ENCODE data around the gene HTR1E. TPM values are rescaled to one million over a fixed set of nuclear protein-coding genes. Genes with fewer than 3 reads are reported as not detected.

The HTR1E gene
- total and polyA plus RNA-seq, 2 donors (not counting 1 experiment from before 2014, with no cell fraction given), result not detected

DNA sequence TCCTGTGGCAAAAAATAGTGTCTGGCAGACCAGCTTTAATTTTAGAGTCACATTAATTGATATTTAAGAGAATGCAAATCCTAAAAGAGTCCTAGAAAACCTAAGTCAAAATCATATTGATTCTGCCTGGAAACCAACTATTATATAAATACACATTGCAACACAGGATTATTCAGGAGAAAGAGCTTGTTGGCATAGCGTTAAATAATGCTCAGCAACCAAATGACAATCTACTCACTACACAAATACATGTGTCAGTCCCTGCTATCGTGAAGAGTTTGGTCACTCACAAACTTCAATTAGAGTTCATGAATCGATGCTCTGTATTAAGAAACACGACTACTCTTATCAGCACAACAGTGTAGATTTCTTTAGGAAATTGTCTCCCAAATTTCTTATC, 103.4 kb downstream of the HTR1E start:
- no peaks in the 10 kb centered on the region for H4K20me1 ChIP-seq (ENCODE audit: control insufficient read depth, insufficient read depth, low read length, poor library complexity, severe bottlenecking)
- intact Hi-C loops (cut with micrococcal nuclease), result no loop called here
- no peak overlapping the region for H3K9ac ChIP-seq (ENCODE audit: low read length)
- peaks cover 0 to 6% (median 3%) of the 10 kb centered on the region in 3 donors for H3K9me3 ChIP-seq (ENCODE audit: control extremely low read depth in 1 of 3, control insufficient read depth in 2 of 3, insufficient read depth in 1 of 3, low read length in 2 of 3)
- no peaks in the 10 kb centered on the region for H3K4me1 ChIP-seq (ENCODE audit: control insufficient read depth in 2 of 2, insufficient read depth in 2 of 2, low read length in 2 of 2)
- POLR2A ChIA-PET, result no interaction called here
- Mint-ChIP-seq H3K9me3 (ENCODE audit: insufficient read depth) (no peaks in the 10 kb centered on the region), H3K4me3 (no peak overlapping the region), H3K4me1 (no peaks in the 10 kb centered on the region), H3K27me3 (peaks cover 21% of the 10 kb centered on the region), H3K27ac (no peak overlapping the region)
- H3K36me3 ChIP-seq (replicated peaks in 1 of 2; ENCODE audit: control extremely low read depth in 1 of 2, control insufficient read depth in 1 of 2, extremely low read depth in 1 of 2, insufficient read depth in 2 of 2, low read length in 1 of 2), result no peaks in the 10 kb centered on the region
- H3K79me2 ChIP-seq (ENCODE audit: control insufficient read depth, insufficient read depth, low read length), result no peaks in the 10 kb centered on the region
- no peak overlapping the region for H3K4me2 ChIP-seq (replicated peaks; ENCODE audit: low read depth, low read length, poor library complexity, severe bottlenecking)
- DNase-seq (no peak), ATAC-seq (ENCODE audit: low read depth) (no peak)
- CTCF ChIA-PET, result interaction anchor here (1.1 kb wide), 1 partner anchor 10 kb away, joined by 3 read pairs; no protein-coding TSS in a partner anchor
- H3K4me3 ChIP-seq (ENCODE audit: control extremely low read depth in 1 of 5, extremely low read depth in 1 of 5, insufficient read depth in 1 of 5, low read depth in 2 of 5, low read length in 4 of 5), result no peak overlapping the region
- WGBS (ENCODE audit: insufficient coverage), result 100% methylated on average over 2 of the region's 4 CpGs
- H2AFZ ChIP-seq (ENCODE audit: insufficient read depth, low read depth, low read length, poor library complexity, severe bottlenecking), result no peak overlapping the region
- H3K27ac ChIP-seq (ENCODE audit: low read length in 2 of 2), result no peak overlapping the region
- H3K27me3 ChIP-seq (replicated peaks in 1 of 4; ENCODE audit: control extremely low read depth in 1 of 4, control insufficient read depth in 3 of 4, insufficient read depth in 4 of 4, low read length in 3 of 4), result peaks cover 0 to 4% (median 2%) of the 10 kb centered on the region in 4 experiments
- TF ChIP-seq, protein P1, sequence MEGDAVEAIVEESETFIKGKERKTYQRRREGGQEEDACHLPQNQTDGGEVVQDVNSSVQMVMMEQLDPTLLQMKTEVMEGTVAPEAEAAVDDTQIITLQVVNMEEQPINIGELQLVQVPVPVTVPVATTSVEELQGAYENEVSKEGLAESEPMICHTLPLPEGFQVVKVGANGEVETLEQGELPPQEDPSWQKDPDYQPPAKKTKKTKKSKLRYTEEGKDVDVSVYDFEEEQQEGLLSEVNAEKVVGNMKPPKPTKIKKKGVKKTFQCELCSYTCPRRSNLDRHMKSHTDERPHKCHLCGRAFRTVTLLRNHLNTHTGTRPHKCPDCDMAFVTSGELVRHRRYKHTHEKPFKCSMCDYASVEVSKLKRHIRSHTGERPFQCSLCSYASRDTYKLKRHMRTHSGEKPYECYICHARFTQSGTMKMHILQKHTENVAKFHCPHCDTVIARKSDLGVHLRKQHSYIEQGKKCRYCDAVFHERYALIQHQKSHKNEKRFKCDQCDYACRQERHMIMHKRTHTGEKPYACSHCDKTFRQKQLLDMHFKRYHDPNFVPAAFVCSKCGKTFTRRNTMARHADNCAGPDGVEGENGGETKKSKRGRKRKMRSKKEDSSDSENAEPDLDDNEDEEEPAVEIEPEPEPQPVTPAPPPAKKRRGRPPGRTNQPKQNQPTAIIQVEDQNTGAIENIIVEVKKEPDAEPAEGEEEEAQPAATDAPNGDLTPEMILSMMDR (IDR thresholded peaks at IDR 0.05), result no peak
- no peak for TF ChIP-seq EZH2 (IDR thresholded peaks at IDR 0.05; ENCODE audit: borderline replicate concordance, insufficient read depth, low read depth, low read length, poor library complexity, severe bottlenecking)

DNA sequence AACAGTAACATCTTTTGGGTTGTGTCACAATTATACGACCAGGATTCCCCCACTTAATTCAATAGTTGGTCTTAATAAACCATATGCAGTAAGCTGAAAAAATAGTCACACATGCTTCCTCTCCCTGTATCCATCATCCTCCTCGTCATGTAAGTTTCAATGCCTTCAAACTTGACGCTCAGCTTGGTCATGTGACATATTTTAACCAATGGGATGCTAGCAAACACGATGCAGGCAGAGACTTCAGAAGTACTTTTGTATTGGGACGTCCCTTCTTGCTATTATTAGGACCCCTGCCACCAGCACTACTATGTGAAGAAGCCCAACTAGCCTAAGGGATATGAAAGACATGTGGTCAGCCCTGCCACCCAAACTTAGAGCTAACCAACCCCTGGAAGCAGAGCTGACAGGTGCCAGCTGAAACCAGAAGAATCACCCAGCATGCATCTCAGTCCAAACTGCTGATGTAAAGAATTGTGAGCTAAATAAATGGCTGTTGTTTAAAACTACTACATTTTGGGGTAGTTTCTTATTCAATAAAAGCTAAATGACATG, 108.3 kb downstream of the HTR1E start:
- DNase-seq (no peak), ATAC-seq (ENCODE audit: low read depth) (no peak)
- Mint-ChIP-seq H3K4me3 (no peak overlapping the region), H3K27ac (no peak overlapping the region), H3K27me3 (peaks cover 5% of the 10 kb centered on the region), H3K9me3 (ENCODE audit: insufficient read depth) (no peaks in the 10 kb centered on the region), H3K4me1 (peaks cover 19% of the 10 kb centered on the region)
- TF ChIP-seq, protein P1 (IDR thresholded peaks at IDR 0.05), result no peak
- TF ChIP-seq EZH2 (IDR thresholded peaks at IDR 0.05; ENCODE audit: borderline replicate concordance, insufficient read depth, low read depth, low read length, poor library complexity, severe bottlenecking), result no peak
- H3K27ac ChIP-seq (ENCODE audit: low read length in 2 of 2), result no peak overlapping the region
- H3K9ac ChIP-seq (ENCODE audit: low read length), result no peak overlapping the region
- H3K79me2 ChIP-seq (ENCODE audit: control insufficient read depth, insufficient read depth, low read length), result no peaks in the 10 kb centered on the region
- peaks cover 0 to 3% (median 0%) of the 10 kb centered on the region in 3 donors for H3K9me3 ChIP-seq (ENCODE audit: control extremely low read depth in 1 of 3, control insufficient read depth in 2 of 3, insufficient read depth in 1 of 3, low read length in 2 of 3)
- ChIA-PET CTCF (interaction anchor here (0.9 kb wide), 1 partner anchor 9 kb away, joined by 3 read pairs; no protein-coding TSS in a partner anchor), POLR2A (no interaction called here)
- peaks cover 6 to 15% of the 10 kb centered on the region in 2 donors for H3K4me1 ChIP-seq (ENCODE audit: control insufficient read depth in 2 of 2, insufficient read depth in 2 of 2, low read length in 2 of 2)
- H3K36me3 ChIP-seq (replicated peaks in 1 of 2; ENCODE audit: control extremely low read depth in 1 of 2, control insufficient read depth in 1 of 2, extremely low read depth in 1 of 2, insufficient read depth in 2 of 2, low read length in 1 of 2), result no peaks in the 10 kb centered on the region
- intact Hi-C loops (cut with micrococcal nuclease), result no loop called here
- no peak overlapping the region for H3K4me2 ChIP-seq (replicated peaks; ENCODE audit: low read depth, low read length, poor library complexity, severe bottlenecking)
- H3K4me3 ChIP-seq (ENCODE audit: control extremely low read depth in 1 of 5, extremely low read depth in 1 of 5, insufficient read depth in 1 of 5, low read depth in 2 of 5, low read length in 4 of 5), result no peak overlapping the region
- peak overlapping the region; percentile 5 for H2AFZ ChIP-seq (ENCODE audit: insufficient read depth, low read depth, low read length, poor library complexity, severe bottlenecking)
- WGBS (ENCODE audit: insufficient coverage), result 71% methylated on average over 3 of the region's 5 CpGs
- no peaks in the 10 kb centered on the region for H4K20me1 ChIP-seq (ENCODE audit: control insufficient read depth, insufficient read depth, low read length, poor library complexity, severe bottlenecking)
- H3K27me3 ChIP-seq (replicated peaks in 1 of 4; ENCODE audit: control extremely low read depth in 1 of 4, control insufficient read depth in 3 of 4, insufficient read depth in 4 of 4, low read length in 3 of 4), result peaks cover 0 to 4% (median 2%) of the 10 kb centered on the region in 4 experiments

Data from B cell (primary cell).